ENCODE measurements around the gene TGM3. TPM values are rescaled to one million over a fixed set of nuclear protein-coding genes. Genes with fewer than 3 reads are reported as not detected.

The TGM3 gene
- total RNA-seq, 2 experiments from 2014 or later, result not detected

DNA sequence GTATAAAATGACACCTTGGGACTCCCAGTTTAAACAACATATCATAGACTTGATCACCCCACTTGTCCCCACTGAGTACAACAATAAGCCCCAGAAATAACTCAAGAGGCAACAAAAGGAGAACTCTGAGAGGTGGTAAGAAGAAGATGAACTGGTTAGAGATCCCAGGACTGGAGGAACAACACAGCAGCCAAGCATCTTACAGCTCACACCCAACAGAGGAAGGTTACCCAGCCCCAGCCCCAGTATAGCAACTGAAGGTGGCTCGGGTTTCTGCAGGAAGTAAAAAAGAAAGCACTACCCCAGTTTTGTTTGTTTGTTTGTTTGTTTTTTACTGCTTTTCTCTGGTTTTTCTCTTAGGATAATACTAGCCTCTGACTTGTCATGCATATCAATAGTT, 67.8 kb downstream of the TGM3 start:
- Mint-ChIP-seq H3K4me1 (no peaks in the 10 kb centered on the region), H3K9me3 (peaks cover 11% of the 10 kb centered on the region), H3K4me3 (no peak overlapping the region), H3K27me3 (peaks cover 52% of the 10 kb centered on the region), H3K27ac (no peak overlapping the region), H3K36me3 (ENCODE audit: low read depth) (no peaks in the 10 kb centered on the region)
- ChIA-PET CTCF (interaction anchor here (1.4 kb wide), 1 partner anchor 9 kb away, joined by 3 read pairs; no protein-coding TSS in a partner anchor), POLR2A (no interaction called here)
- DNase-seq, result no peak

DNA sequence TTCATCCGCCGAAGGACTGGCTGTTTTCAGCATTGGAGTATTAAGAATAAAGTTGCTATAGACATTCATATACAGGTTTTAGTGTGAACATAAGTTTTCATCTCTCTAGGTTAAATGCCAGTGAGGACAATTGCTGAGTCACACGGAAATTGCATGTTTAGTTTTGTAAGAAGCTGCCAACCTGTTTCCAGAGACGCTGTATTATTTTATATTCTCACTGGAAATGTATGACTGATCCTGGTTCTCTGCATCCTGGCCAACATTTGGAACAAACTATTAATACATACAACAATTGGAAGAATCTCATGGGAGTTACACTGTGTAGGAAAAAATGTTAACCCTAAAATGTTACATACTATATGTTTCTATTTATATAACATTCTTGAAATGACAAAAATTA, 68.2 kb downstream of the TGM3 start:
- Mint-ChIP-seq H3K4me1 (no peaks in the 10 kb centered on the region), H3K4me3 (no peak overlapping the region), H3K27ac (no peak overlapping the region), H3K36me3 (ENCODE audit: low read depth) (no peaks in the 10 kb centered on the region), H3K27me3 (peaks cover 52% of the 10 kb centered on the region), H3K9me3 (peaks cover 11% of the 10 kb centered on the region)
- CTCF ChIA-PET, result interaction anchor here (0.7 kb wide), 1 partner anchor 1217 kb away, joined by 3 read pairs; no protein-coding TSS in a partner anchor
- POLR2A ChIA-PET, result no interaction called here
- no peak for DNase-seq

DNA sequence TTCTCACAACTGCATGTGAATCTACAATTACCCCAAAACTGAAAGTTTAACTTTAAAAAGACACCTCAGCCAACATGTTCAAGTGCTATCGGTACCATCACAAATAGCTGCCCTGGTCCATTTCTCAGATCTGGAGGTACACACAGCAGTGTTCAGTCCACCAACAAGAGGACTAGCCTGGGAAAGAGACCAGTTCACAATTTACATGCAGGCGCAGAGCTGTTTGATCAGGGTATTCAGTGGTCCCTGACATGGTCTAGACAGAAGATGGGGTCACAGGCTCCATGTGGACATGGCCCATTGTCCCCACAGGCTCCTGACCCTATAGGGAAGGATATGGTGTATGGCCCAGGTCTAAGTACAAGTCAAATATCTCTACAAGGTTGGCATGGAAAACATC, 69.3 kb downstream of the TGM3 start:
- POLR2A ChIA-PET, result no interaction called here
- Mint-ChIP-seq H3K9me3 (peaks cover 11% of the 10 kb centered on the region), H3K36me3 (ENCODE audit: low read depth) (no peaks in the 10 kb centered on the region), H3K27me3 (peaks cover 49% of the 10 kb centered on the region), H3K27ac (no peak overlapping the region), H3K4me3 (no peak overlapping the region), H3K4me1 (no peaks in the 10 kb centered on the region)
- no peak for DNase-seq
- CTCF ChIA-PET, result no interaction called here

DNA sequence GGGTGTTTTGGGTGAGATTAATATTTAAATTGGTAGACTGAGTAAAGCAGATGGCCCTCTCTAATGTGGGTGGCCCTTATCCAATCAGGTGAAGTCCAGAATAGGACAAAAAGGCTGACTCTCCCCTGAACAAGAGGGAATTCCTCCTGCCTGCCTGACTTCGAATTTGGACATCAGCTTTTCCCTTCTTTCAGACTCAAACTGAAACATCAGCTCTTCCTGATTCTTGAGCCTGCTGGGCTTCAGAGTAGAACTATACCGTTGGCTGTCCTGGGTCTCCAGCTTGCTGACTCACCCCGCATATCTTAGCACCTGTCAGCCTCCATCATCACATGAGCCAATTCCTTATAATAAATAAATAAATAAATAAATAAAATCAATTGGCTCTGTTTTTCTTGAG, 69.9 kb downstream of the TGM3 start:
- ChIA-PET POLR2A (no interaction called here), CTCF (no interaction called here)
- DNase-seq, result no peak
- Mint-ChIP-seq H3K27ac (no peak overlapping the region), H3K36me3 (ENCODE audit: low read depth) (no peaks in the 10 kb centered on the region), H3K4me3 (no peak overlapping the region), H3K27me3 (peaks cover 50% of the 10 kb centered on the region), H3K4me1 (no peaks in the 10 kb centered on the region), H3K9me3 (peaks cover 11% of the 10 kb centered on the region)

DNA sequence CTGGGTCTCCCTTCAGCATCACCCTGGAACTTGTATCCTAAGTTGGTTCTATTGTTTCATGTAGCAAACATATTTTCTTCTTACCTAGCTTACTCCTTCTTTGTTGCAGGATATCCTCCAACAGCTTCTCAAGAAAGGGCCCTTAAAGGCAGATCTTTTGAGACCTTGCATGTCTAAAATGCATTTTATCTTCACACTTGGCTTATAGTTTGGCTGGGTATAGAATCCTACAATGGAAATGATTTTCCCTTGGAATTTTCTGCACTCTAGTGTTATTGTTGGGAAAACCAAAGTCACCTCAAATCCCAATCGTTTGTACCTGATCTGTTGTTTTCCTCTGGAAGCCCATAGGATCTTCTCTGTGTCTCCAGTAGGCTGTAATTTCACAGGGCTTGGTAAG, 72.8 kb downstream of the TGM3 start:
- H3K4me3 Mint-ChIP-seq, result no peak overlapping the region
- H3K4me1 Mint-ChIP-seq, result no peaks in the 10 kb centered on the region
- POLR2A ChIA-PET, result no interaction called here
- CTCF ChIA-PET, result no interaction called here
- no peak for DNase-seq
- no peak overlapping the region for H3K27ac Mint-ChIP-seq
- H3K36me3 Mint-ChIP-seq (ENCODE audit: low read depth), result no peaks in the 10 kb centered on the region
- peaks cover 2% of the 10 kb centered on the region for H3K9me3 Mint-ChIP-seq
- peaks cover 52% of the 10 kb centered on the region for H3K27me3 Mint-ChIP-seq

DNA sequence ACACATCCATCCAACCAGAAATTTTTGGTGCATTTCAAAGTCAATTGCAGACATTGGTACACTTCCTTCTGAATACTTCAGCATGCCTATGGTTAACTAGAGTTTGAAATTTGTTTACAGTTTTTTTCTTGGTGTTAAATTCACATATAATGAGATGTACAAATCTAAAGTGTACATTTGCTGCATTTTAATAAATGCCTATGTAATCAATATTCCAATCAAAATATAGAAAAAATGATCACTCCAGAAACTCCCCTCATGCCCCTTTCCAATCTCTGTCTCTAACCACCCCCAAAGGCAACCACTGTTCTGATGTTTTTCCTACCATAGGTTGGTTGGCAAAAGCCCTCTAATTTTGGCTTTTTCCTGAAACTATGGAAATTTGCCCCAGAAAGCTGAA, 77.3 kb downstream of the TGM3 start:
- Mint-ChIP-seq H3K9me3 (peaks cover 2% of the 10 kb centered on the region), H3K36me3 (ENCODE audit: low read depth) (no peaks in the 10 kb centered on the region), H3K4me3 (no peak overlapping the region), H3K27ac (no peak overlapping the region), H3K4me1 (no peaks in the 10 kb centered on the region), H3K27me3 (peaks cover 57% of the 10 kb centered on the region)
- ChIA-PET CTCF (no interaction called here), POLR2A (no interaction called here)
- DNase-seq, result no peak

DNA sequence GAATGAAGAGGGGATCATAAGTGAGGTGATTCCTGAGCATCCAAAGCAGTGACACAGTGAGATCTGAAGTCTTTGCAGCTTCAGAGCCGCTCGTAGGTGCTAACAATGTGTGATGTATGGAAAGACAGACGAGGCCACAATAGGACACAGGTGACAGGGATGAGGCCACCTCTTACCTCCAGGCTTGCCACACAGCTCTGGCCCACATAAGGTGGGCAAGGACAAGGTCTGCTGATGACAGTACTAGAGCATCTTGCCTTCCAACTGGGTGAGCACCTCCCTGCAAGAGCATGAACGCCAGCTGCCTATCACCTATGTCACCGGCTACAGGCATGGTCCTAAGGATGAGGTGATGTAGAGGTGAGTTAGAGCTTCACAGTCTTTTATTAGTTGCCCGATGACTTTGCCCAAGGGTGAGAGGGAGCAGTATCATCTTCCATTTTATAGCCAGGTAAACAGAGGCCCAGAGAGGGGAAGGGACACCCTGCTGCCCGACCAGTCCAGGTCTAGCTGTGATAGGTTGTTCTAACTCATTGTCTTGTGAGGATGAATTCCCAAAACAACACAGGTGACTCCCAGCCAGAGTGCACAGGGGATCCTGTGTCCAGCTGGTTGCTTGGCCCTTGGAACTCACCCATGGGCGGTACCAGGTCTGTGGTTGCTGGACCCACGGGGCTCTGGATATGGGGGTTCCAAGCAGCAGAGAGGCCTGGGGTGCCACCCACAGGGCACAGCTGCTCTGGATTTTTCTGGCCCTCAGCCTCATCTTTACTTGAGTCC, 78.7 kb downstream of the TGM3 start:
- DNase-seq, result no peak
- Mint-ChIP-seq H3K9me3 (no peaks in the 10 kb centered on the region), H3K4me1 (peaks cover 11% of the 10 kb centered on the region), H3K27me3 (peaks cover 46% of the 10 kb centered on the region), H3K36me3 (ENCODE audit: low read depth) (no peaks in the 10 kb centered on the region), H3K4me3 (no peak overlapping the region), H3K27ac (no peak overlapping the region)
- CTCF ChIA-PET, result interaction anchor here (1.0 kb wide), 1 partner anchor 9 kb away, joined by 3 read pairs; no protein-coding TSS in a partner anchor
- POLR2A ChIA-PET, result no interaction called here

DNA sequence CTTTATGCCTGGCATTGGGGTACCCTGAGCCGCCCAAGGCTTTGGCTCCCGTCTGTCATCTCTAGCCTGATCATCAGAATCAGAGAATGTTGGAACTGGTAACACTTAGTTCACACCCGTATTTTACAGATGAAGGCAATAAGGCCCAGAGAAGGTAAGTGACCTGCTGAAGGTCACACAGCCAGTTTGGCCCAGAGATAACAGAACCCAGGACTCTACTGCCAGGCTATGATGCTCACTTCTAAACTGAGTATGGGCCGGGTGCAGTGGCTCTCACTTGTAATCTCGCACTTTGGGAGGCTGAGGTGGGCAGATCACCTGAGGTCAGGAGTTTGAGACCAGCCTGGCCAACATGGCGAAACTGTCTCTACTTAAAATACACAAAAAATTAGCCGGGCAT, 83.1 kb downstream of the TGM3 start:
- Mint-ChIP-seq H3K4me3 (no peak overlapping the region), H3K27me3 (peaks cover 30% of the 10 kb centered on the region), H3K4me1 (peaks cover 24% of the 10 kb centered on the region), H3K27ac (no peak overlapping the region), H3K9me3 (no peaks in the 10 kb centered on the region), H3K36me3 (ENCODE audit: low read depth) (no peaks in the 10 kb centered on the region)
- DNase-seq, result no peak
- ChIA-PET CTCF (interaction anchor here (3.2 kb wide), 1 partner anchor 8 kb away, joined by 7 read pairs; no protein-coding TSS in a partner anchor), POLR2A (interaction anchor here (0.6 kb wide), 1 partner anchor 44 kb away, joined by 3 read pairs; no protein-coding TSS in a partner anchor)

DNA sequence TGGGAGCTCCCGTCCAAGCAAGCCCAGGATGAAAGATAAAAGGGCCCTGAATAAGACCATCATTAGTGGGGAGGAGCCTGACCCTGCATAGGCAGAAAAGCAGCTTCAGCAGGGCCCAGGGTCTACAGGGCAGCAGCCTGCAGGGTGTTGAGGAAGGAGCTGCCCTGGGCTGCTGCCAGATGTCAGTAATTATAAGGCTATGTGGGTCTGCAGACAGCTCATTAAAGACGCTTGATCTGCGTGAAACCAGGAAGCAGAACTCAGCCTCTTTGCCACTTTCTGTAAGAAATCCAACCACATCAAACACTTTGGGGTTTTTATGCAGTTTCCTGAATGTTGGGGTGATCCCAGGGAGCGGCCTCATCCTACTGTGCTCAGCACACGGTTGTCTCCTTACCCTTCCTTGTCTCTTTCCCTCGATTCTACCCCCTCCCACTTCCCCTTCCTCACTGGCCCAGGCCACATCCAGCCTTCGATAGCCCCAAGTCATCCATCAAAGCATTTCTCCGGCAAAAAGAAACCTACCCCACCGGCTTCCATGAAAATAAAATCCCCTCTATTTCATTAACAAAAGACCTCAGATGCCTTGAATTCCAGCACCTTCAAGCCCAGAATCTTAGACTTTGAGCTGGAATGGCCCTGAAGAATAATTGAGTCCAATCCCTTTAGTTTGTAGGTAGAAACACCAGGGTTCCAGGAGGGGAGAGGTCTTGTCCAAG, 83.9 kb downstream of the TGM3 start:
- peak; percentile 54 for DNase-seq
- H3K9me3 Mint-ChIP-seq, result no peaks in the 10 kb centered on the region
- peaks cover 27% of the 10 kb centered on the region for H3K27me3 Mint-ChIP-seq
- peaks cover 24% of the 10 kb centered on the region for H3K4me1 Mint-ChIP-seq
- H3K4me3 Mint-ChIP-seq, result peak overlapping the region; percentile 24
- peak overlapping the region; percentile 76 for H3K27ac Mint-ChIP-seq
- CTCF ChIA-PET, result interaction anchor here (0.8 kb wide), 1 partner anchor 313 kb away, joined by 6 read pairs; no protein-coding TSS in a partner anchor
- POLR2A ChIA-PET, result interaction anchor here (0.6 kb wide), 1 partner anchor 45 kb away, joined by 3 read pairs; no protein-coding TSS in a partner anchor
- no peaks in the 10 kb centered on the region for H3K36me3 Mint-ChIP-seq (ENCODE audit: low read depth)

DNA sequence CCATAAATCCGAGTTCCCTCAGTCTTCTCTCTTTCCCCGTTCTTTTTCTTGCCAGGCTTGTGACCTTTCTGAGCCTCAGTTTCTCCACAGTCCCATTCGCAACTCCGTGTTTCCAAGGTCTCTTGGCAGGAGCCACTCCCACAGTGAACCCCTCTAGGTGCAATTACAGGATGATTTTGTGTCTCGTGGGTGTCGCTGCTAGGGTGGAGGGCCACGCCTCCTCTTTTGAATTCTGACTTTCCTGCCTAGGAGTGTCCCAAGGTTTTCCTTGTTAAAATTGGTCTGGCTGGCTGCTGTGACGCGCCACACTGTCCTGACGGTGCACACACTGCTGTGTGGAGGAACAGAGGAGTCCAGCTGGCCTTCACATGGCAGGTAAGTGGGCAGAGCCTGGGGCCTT, 84.8 kb downstream of the TGM3 start, which contains the start of gene TGM6:
TGM6 (plus strand) TSS at position 301 of the 400 bp plus-strand sequence; CDS start at position 369, 68 bp downstream.
- H3K4me1 Mint-ChIP-seq, result peaks cover 24% of the 10 kb centered on the region
- H3K36me3 Mint-ChIP-seq (ENCODE audit: low read depth), result no peaks in the 10 kb centered on the region
- H3K4me3 Mint-ChIP-seq, result peak within 1 kb of the TSS; percentile 24
- peak within 1 kb of the TSS; percentile 76 for H3K27ac Mint-ChIP-seq
- no peak for DNase-seq
- ChIA-PET POLR2A (no interaction called here), CTCF (no interaction called here)
- H3K9me3 Mint-ChIP-seq, result no peaks in the 10 kb centered on the region
- peaks cover 30% of the 10 kb centered on the region for H3K27me3 Mint-ChIP-seq

DNA sequence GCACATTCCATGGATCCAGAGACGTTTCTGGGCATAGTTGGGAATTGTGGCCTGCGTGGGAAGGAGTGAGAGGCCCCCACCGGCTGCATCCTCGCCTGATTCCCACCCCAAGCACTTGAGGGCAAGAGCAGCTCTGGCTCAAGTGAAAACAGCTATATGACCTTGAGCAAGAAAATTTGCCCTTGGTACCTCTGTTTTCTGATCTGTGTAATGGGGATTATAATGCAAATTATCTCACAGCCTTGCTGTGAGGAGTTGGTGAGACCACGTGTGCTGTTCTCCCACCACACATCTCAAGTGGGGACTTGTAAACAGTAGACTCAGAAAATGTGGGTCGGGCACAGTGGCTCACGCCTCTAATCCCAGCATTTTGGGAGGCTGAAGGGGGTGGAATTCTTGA, 85.5 kb downstream of the TGM3 start:
- no peak overlapping the region for H3K4me3 Mint-ChIP-seq
- no peak overlapping the region for H3K27ac Mint-ChIP-seq
- no peaks in the 10 kb centered on the region for H3K9me3 Mint-ChIP-seq
- peaks cover 28% of the 10 kb centered on the region for H3K27me3 Mint-ChIP-seq
- peaks cover 26% of the 10 kb centered on the region for H3K4me1 Mint-ChIP-seq
- POLR2A ChIA-PET, result no interaction called here
- DNase-seq, result no peak
- H3K36me3 Mint-ChIP-seq (ENCODE audit: low read depth), result no peaks in the 10 kb centered on the region
- CTCF ChIA-PET, result no interaction called here

DNA sequence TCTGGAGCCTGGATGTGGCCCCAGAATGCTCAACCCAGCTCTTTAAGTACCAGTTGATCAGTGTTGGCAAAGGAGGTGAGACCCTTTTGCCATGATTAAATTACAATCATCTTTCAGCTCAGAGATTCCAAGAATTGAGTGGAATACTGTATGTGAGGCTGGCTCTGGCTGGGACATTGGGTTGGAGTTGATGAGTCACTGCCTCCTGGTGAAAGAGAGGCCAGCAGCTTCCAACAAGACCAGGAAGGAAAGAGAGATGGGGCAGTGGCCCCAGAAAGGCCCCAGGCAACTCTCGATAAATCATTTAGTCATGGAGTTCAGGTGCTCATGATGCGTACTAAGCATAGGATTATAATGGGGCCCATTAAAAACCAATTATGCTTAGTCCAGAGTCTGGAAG, 87.0 kb downstream of the TGM3 start:
- H3K9me3 Mint-ChIP-seq, result no peaks in the 10 kb centered on the region
- no peaks in the 10 kb centered on the region for H3K36me3 Mint-ChIP-seq (ENCODE audit: low read depth)
- ChIA-PET CTCF (interaction anchor here (0.9 kb wide), 1 partner anchor 13 kb away, joined by 5 read pairs; no protein-coding TSS in a partner anchor), POLR2A (no interaction called here)
- no peak for DNase-seq
- H3K4me1 Mint-ChIP-seq, result peaks cover 34% of the 10 kb centered on the region
- no peak overlapping the region for H3K27ac Mint-ChIP-seq
- H3K4me3 Mint-ChIP-seq, result no peak overlapping the region
- H3K27me3 Mint-ChIP-seq, result peaks cover 23% of the 10 kb centered on the region

DNA sequence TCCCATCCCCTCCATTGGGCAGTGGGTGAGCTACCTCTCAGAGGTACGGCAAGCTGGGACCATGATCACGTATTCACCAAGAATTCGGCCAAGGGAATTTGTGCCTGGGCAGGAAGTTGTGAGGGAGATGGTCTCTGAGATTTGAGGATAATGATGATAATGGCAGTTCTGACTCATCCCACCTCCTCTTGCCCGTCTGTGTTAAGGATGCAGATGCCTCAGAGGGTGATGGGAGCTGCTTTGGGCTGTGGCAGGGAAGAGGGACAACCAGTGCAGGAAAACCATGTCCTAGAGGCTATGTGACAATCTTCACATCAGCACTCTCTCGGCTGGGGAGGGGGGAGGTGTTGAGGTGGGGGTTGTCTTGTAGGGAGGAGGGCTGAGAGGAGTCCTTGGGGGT, 89.2 kb downstream of the TGM3 start:
- Mint-ChIP-seq H3K4me1 (peaks cover 18% of the 10 kb centered on the region), H3K9me3 (peaks cover 8% of the 10 kb centered on the region), H3K27me3 (peaks cover 26% of the 10 kb centered on the region), H3K36me3 (ENCODE audit: low read depth) (no peaks in the 10 kb centered on the region), H3K4me3 (no peak overlapping the region), H3K27ac (no peak overlapping the region)
- ChIA-PET POLR2A (no interaction called here), CTCF (no interaction called here)
- no peak for DNase-seq
